SH-SY5Y (cell line): ENCODE measurements around the gene THRB.

Experiments
- GATA2 ChIP-seq: IDR thresholded peaks from 2 replicates; pipeline ENCODE4 v1.6.1; 2011; ENCODE audit warnings: mild to moderate bottlenecking, low read depth, low read length
- GATA3 ChIP-seq: IDR thresholded peaks from 2 replicates; pipeline ENCODE4 v1.6.1; 2011; ENCODE audit warnings: low read depth, mild to moderate bottlenecking, low read length, moderate library complexity

DNA sequence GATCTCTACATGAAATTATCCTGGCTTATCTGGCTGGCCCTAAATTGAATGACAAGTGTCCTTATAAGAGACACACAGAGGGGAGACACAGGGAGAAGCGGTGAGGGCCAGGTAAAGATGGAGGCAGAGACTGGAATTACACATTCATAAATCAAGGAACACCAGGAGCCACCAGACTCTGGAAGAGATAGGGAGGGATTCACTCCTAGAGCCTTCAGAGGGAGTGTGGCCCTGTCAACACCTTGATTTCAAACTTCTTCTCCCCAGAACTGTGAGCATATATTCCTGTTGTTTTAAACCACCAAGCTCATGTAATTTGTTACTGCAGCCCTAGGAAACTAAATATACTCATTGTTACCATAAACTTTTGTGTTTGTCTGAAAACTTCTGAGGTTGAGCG is 193.7 kb downstream of the THRB start:
- TF ChIP-seq GATA2: no peak
- TF ChIP-seq GATA3: no peak
